Kidney (tissue), 14 donors: ENCODE data around the gene GFAP. TPM values are rescaled to one million over a fixed set of nuclear protein-coding genes. Genes with fewer than 3 reads are reported as not detected.

Source experiments
- DNase-seq, 5 donors: peaks; one replicate each; pipeline ENCODE4 v3.0.0-alpha.2; 2013 to 2020
- FAIRE-seq: peaks from 2 replicates; lab custom pipeline; 2012; peaks lifted over from hg19 to GRCh38; lab: Jason Lieb, UNC
- H3K27ac ChIP-seq, 2 donors: one replicate each; pipeline ENCODE4 v1.7.0; 2013; ENCODE audit warnings: low read depth in 2 of 2, low read length in 2 of 2, inconsistent platforms in 1 of 2
- H3K27me3 ChIP-seq: one replicate; pipeline ENCODE4 v1.7.1; 2013; ENCODE audit warnings: low read length, inconsistent platforms; ENCODE audit not compliant: control insufficient read depth, insufficient read depth
- H3K36me3 ChIP-seq, 3 donors: one replicate each; pipeline versions ENCODE4 v1.7.0 to v1.7.1; 2013; ENCODE audit warnings: low read length in 3 of 3, control low read depth in 1 of 3, inconsistent platforms in 1 of 3; ENCODE audit not compliant: insufficient read depth in 3 of 3, control insufficient read depth in 2 of 3
- H3K4me1 ChIP-seq, 3 donors: one replicate each; pipeline versions ENCODE4 v1.7.0 to v1.7.1; 2013; ENCODE audit warnings: low read length in 3 of 3, inconsistent platforms in 1 of 3, low read depth in 1 of 3; ENCODE audit not compliant: control insufficient read depth in 2 of 3, insufficient read depth in 2 of 3
- H3K4me3 ChIP-seq, 3 donors: one replicate each; pipeline versions ENCODE4 v1.7.0 to v1.8.1; 2013; ENCODE audit warnings: low read length in 3 of 3, control low read depth in 1 of 3, inconsistent platforms in 1 of 3
- H3K9ac ChIP-seq, 3 donors: one replicate each; pipeline versions ENCODE4 v1.7.0 to v1.7.1; 2013; ENCODE audit warnings: low read length in 3 of 3, control low read depth in 1 of 3, inconsistent platforms in 1 of 3
- H3K9me3 ChIP-seq, 3 donors: one replicate each; pipeline versions ENCODE4 v1.7.0 to v1.7.1; 2013; ENCODE audit warnings: low read length in 3 of 3, control low read depth in 1 of 3, inconsistent platforms in 1 of 3; ENCODE audit not compliant: control insufficient read depth in 2 of 3, insufficient read depth in 1 of 3
- CTCF ChIP-seq: IDR thresholded peaks from 3 replicates; pipeline ENCODE4 v1.5.1; 2012; ENCODE audit warnings: mild to moderate bottlenecking, moderate library complexity, borderline replicate concordance; ENCODE audit not compliant: insufficient read depth; ENCODE audit errors: extremely low read depth
- intact Hi-C: fragments of 100-400 bp; cut with DNase I; formaldehyde crosslinking; loops from one replicate; pipeline ENCODE4 v1.11.1; 2022
- polyA plus RNA-seq: library from polyadenylated mRNA; stranded (reverse); fragments of 350-450 nt; fragmentation: Illumina TruSeq; extraction: RNeasy Lipid Tissue Mini Kit (QIAGEN cat#74804); gene quantifications from one replicate; pipeline ENCODE4 v1.2.3, GENCODE V29; 2014; ENCODE audit warnings: low read depth, low replicate concordance; ENCODE audit not compliant: insufficient read depth
- total RNA-seq: library from RNA; stranded (reverse); fragmentation: NEBNext Ultra II Directional; extraction: Animal tissue kit (Norgen Biotek cat#: 25700); gene quantifications from one replicate; pipeline ENCODE4 v1.2.1, GENCODE V29; 2021
- donor health status: control.
- donor health status: control.
- donor health status: control.
- donor health status: control.
- donor health status: control.
- donor health status: DM: yes; HTN: yes; CAD: no.
- donor health status: Normal renal cell carcinoma (clear cell type).

The GFAP gene
- total and polyA plus RNA-seq, 2 donors from 2014 or later: 1.4 to 2.3 TPM

GRCh38 chr17:44935116-44935515 lies 19.8 kb upstream of the GFAP start:
- H3K9ac ChIP-seq: no peak overlapping the region
- H3K9me3 ChIP-seq: no peaks in the 10 kb centered on the region
- FAIRE-seq (no peak), DNase-seq (peak in 2 of 5 donors; percentile 26 to 65)
- TF ChIP-seq CTCF: no peak
- no peak overlapping the region for H3K4me3 ChIP-seq
- intact Hi-C loops: no loop called here
- no peaks in the 10 kb centered on the region for H3K4me1 ChIP-seq
- H3K27ac ChIP-seq: no peak overlapping the region
- H3K36me3 ChIP-seq: no peaks in the 10 kb centered on the region
- no peaks in the 10 kb centered on the region for H3K27me3 ChIP-seq

- no peaks in the 10 kb centered on the region for H3K27me3 ChIP-seq
- no peak overlapping the region for H3K4me3 ChIP-seq
- TF ChIP-seq CTCF: no peak
- no peak overlapping the region for H3K9ac ChIP-seq
- intact Hi-C loops: no loop called here
- no peak overlapping the region for H3K27ac ChIP-seq
- no peaks in the 10 kb centered on the region for H3K4me1 ChIP-seq
- no peaks in the 10 kb centered on the region for H3K9me3 ChIP-seq
- H3K36me3 ChIP-seq: no peaks in the 10 kb centered on the region
- DNase-seq: peak in 2 of 5 donors; percentile 24 to 37
- FAIRE-seq: no peak
These were observed 19.4 kb upstream of the GFAP start for GRCh38 chr17:44934745-44935105.

- Histone ChIP-seq H3K27me3 (no peaks in the 10 kb centered on the region), H3K36me3 (no peaks in the 10 kb centered on the region), H3K27ac (no peak overlapping the region), H3K9ac (no peak overlapping the region), H3K9me3 (no peaks in the 10 kb centered on the region), H3K4me1 (no peaks in the 10 kb centered on the region), H3K4me3 (no peak overlapping the region)
- intact Hi-C loops: no loop called here
- FAIRE-seq (no peak), DNase-seq (peak in 2 of 5 donors; percentile 38 to 66)
- no peak for TF ChIP-seq CTCF
These were observed 18.8 kb upstream of the GFAP start for GRCh38 chr17:44933824-44934744.
